NB4 (cell line): ENCODE results near the gene PFN3.

Experiments
- CTCF ChIP-seq: IDR thresholded peaks from one replicate; pipeline ENCODE4 v1.5.1; 2012; ENCODE audit warnings: low read depth, low read length
- MAX ChIP-seq: IDR thresholded peaks from 2 replicates; pipeline ENCODE4 v1.6.1; 2011; ENCODE audit warnings: low read depth, low read length
- POLR2A ChIP-seq: IDR thresholded peaks from 2 replicates; pipeline ENCODE4 v1.6.1; 2011; ENCODE audit warnings: mild to moderate bottlenecking; ENCODE audit not compliant: insufficient read length; ENCODE audit errors: extremely low read depth

- no peak for TF ChIP-seq CTCF
- TF ChIP-seq POLR2A, result no peak
- TF ChIP-seq MAX, result no peak
Measured at GRCh38 chr5:177359860-177360259, 40.6 kb downstream of the PFN3 start.
